Measurements from ENCODE around the gene CLRN1.

The CLRN1 gene

GRCh38 chr3:150972366-150973071 is at the start of gene CLRN1:
Gene CLRN1 (minus strand): TSS chr3:150972727. CDS start chr3:150972708, 19 bp downstream.
- TF ChIP-seq MAX (IDR thresholded peaks at IDR 0.05; ENCODE audit: low read depth, low read length) (no peak), CTCF (IDR thresholded peaks at IDR 0.05; ENCODE audit: low read depth, low read length) (no peak), MYC (IDR thresholded peaks at IDR 0.05; ENCODE audit: low read depth, low read length) (no peak), POLR2A (IDR thresholded peaks at IDR 0.05; ENCODE audit: extremely low read depth, insufficient read length) (no peak)
- no peak within 1 kb of the TSS for H3K4me3 ChIP-seq (ENCODE audit: low read depth, low read length)
- DNase-seq (ENCODE audit: low read depth), result no peak

- DNase-seq (ENCODE audit: low read depth), result no peak
- TF ChIP-seq CTCF (IDR thresholded peaks at IDR 0.05; ENCODE audit: low read depth, low read length), result no peak
- TF ChIP-seq POLR2A (IDR thresholded peaks at IDR 0.05; ENCODE audit: extremely low read depth, insufficient read length), result no peak
- TF ChIP-seq MYC (IDR thresholded peaks at IDR 0.05; ENCODE audit: low read depth, low read length), result no peak
- TF ChIP-seq MAX (IDR thresholded peaks at IDR 0.05; ENCODE audit: low read depth, low read length), result no peak
- no peak overlapping the region for H3K4me3 ChIP-seq (ENCODE audit: low read depth, low read length)
Measured at GRCh38 chr3:151016478-151016795, 43.9 kb upstream of the CLRN1 start.

GRCh38 chr3:151015767-151016477 is 43.4 kb upstream of the CLRN1 start:
- no peak overlapping the region for H3K4me3 ChIP-seq (ENCODE audit: low read depth, low read length)
- TF ChIP-seq MAX (IDR thresholded peaks at IDR 0.05; ENCODE audit: low read depth, low read length) (peak; percentile 35), CTCF (IDR thresholded peaks at IDR 0.05; ENCODE audit: low read depth, low read length) (no peak)
- no peak for DNase-seq (ENCODE audit: low read depth)

GRCh38 chr3:151015181-151015580 is 42.7 kb upstream of the CLRN1 start:
- no peak for DNase-seq (ENCODE audit: low read depth)
- no peak for TF ChIP-seq POLR2A (IDR thresholded peaks at IDR 0.05; ENCODE audit: extremely low read depth, insufficient read length)
- TF ChIP-seq MAX (IDR thresholded peaks at IDR 0.05; ENCODE audit: low read depth, low read length), result no peak
- TF ChIP-seq CTCF (IDR thresholded peaks at IDR 0.05; ENCODE audit: low read depth, low read length), result no peak
- TF ChIP-seq MYC (IDR thresholded peaks at IDR 0.05; ENCODE audit: low read depth, low read length), result no peak
- no peak overlapping the region for H3K4me3 ChIP-seq (ENCODE audit: low read depth, low read length)

GRCh38 chr3:151014501-151015018 is 42.0 kb upstream of the CLRN1 start:
- no peak for DNase-seq (ENCODE audit: low read depth)
- TF ChIP-seq CTCF (IDR thresholded peaks at IDR 0.05; ENCODE audit: low read depth, low read length), result no peak
- TF ChIP-seq MYC (IDR thresholded peaks at IDR 0.05; ENCODE audit: low read depth, low read length), result no peak
- H3K4me3 ChIP-seq (ENCODE audit: low read depth, low read length), result no peak overlapping the region
